Stimulated activated CD4-positive, alpha-beta T cell treated with anti-CD3 and anti-CD28 coated beads, Interleukin-12 subunit alpha, Interleukin-12 subunit beta, amount 100 ng/mL, for 24 hours (primary cell): ENCODE data around the gene OMP.

Experiments used
- DNase-seq, 2 experiments: peaks; one replicate each; pipeline ENCODE4 v3.0.0-alpha.2; 2020; ENCODE audit warnings: low read depth in 2 of 2

Gene OMP

DNA sequence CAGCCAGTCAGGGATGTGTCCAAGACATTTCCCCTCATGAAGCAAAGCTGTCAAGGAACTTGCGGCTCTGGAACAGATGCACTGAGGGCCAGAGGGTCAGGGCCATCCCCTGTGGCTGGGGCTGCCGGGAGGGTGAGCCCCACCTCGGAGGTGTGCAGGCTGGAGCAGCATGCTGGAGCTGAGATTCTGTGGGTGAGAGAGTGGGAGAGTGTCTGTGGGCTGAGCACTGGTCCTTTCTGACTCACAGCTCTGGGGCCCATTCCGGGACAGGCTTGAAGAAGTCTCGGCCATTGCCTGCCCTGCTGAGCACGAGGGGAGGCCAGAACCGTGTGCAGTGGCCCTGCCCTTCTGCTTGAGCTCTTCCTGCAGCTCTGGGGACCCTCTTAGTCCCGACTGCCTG lies 2.1 kb downstream of the OMP start:
- no peak for DNase-seq

DNA sequence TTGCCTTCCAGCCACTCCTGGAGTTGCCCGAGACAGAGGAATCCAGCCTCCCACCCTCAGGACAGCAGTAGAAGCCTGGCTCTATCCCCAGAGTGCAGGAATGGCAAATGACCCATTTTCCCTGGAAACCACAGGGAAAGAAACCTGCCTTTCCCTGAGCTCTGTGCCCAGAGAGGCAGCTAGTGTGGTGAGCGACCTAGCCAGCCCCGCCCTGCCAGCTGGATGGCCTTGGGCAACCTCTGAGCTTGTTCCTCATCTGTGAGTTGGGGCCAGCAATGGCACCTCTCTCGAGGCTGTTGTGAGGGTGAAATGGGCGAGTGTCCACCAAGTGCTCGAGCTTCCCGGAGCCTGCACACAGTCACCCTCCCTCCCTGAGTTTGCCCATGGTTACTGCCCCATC lies 3.7 kb downstream of the OMP start:
- DNase-seq, result no peak

- DNase-seq, result no peak
Observed at GRCh38 chr11:77106759-77107158, 4.1 kb downstream of the OMP start.

- no peak for DNase-seq
Observed at GRCh38 chr11:77107950-77108349, 5.3 kb downstream of the OMP start.

- DNase-seq, result no peak
Observed at GRCh38 chr11:77108436-77108835, 5.8 kb downstream of the OMP start.

- no peak for DNase-seq
Observed at GRCh38 chr11:77109236-77110019, 6.8 kb downstream of the OMP start.

GRCh38 chr11:77110836-77111235 lies 8.2 kb downstream of the OMP start:
- no peak for DNase-seq

- no peak for DNase-seq
Observed at GRCh38 chr11:77111277-77111676, 8.6 kb downstream of the OMP start.

DNA sequence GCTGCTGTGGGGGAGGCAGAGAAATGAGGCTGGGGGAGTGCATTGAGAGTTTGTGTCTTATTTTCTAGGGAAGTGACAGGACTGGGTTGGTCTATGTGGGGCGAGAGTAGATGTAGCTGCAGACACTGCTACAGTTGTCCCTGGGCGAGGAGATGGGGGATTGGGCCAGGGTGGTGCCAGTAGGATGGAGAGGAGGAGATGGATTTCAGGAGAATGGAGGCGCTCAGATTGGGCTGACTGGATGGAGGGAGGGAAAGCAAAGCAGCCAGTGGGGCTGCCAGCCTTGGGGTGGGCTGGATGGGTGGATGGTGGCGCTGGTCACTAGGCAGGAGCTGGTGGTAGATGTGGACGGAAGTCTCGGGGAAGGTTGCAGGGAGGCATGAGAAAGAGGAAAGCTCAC lies 9.3 kb downstream of the OMP start:
- DNase-seq, result no peak

GRCh38 chr11:77112641-77113381 lies 10.2 kb downstream of the OMP start:
- DNase-seq, result no peak

GRCh38 chr11:77113382-77114088 lies 10.9 kb downstream of the OMP start:
- no peak for DNase-seq

GRCh38 chr11:77114089-77114463 lies 11.4 kb downstream of the OMP start:
- DNase-seq, result no peak

- no peak for DNase-seq
Observed at GRCh38 chr11:77115181-77115611, 12.6 kb downstream of the OMP start.

DNA sequence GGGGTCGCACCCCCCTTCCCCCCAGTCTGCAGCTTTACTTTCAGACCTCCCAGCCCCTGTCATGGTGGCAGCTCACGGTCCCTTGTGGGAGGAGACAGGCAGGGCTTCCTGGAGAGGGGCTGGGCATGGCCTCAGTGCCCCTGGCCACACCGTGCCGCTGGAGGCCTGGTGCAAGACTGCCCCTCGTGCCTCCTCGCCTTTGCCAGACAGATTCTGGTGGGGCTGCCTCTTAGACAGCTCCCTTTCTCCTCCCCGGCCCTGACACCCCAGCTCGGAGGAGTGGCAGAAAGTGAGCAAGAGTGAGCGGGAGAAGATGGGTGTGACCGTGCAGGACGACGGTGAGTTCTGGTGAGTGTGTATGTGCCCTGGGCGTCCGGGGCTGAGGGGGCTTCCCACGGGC lies 13.3 kb downstream of the OMP start:
- no peak for DNase-seq

GRCh38 chr11:77117492-77117891 lies 14.9 kb downstream of the OMP start:
- no peak for DNase-seq

DNA sequence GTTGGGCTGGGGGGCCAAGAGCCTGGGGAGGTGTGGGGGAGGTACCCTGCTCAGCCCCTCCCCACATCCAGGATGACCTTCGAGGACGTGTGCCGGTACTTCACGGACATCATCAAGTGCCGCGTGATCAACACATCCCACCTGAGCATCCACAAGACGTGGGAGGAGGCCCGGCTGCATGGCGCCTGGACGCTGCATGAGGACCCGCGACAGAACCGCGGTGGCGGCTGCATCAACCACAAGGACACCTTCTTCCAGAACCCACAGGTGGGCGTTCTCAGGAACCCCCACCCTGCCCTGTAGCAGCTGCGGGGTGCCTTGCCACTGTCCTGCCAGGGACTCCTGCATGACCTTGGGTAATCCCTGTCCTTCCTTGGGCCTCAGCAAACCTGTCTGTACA lies 15.4 kb downstream of the OMP start:
- DNase-seq, result no peak

DNA sequence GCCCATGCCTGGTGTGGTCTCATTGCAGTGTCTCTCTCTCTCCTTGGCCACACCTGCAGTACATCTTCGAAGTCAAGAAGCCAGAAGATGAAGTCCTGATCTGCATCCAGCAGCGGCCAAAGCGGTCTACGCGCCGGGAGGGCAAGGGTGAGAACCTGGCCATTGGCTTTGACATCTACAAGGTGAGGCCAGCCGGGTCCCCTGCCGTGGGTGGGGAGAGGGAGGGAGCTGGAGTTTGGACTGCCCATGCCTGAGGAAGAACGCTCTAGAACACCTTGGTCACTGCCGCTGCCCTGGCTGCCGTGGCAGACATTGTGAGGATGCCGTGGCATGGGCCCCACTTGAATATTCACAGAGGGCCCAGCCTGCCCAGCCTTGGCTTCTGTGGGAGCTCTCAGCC lies 16.3 kb downstream of the OMP start:
- DNase-seq, result no peak

DNA sequence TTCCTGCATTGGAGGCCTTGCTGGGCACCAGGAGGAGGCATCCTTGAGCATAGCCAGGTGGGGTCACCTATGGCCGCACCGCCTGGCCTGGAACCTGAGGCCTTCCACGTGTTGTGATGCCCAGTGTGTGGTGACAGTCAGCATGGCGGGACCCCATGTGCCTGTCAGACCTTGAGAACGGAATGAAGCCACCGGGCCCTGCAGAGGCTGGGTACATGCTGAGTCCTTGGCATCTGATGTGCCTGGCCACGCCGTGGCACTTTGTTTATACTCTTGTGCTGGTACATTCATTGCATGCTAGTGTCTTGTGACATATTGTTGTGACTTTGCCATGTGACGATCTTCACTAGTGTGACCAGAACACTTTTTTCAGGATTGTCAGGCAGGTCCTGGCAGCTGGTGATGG lies 16.9 kb downstream of the OMP start:
- DNase-seq, result no peak

GRCh38 chr11:77120571-77120970 lies 17.9 kb downstream of the OMP start:
- DNase-seq, result no peak

DNA sequence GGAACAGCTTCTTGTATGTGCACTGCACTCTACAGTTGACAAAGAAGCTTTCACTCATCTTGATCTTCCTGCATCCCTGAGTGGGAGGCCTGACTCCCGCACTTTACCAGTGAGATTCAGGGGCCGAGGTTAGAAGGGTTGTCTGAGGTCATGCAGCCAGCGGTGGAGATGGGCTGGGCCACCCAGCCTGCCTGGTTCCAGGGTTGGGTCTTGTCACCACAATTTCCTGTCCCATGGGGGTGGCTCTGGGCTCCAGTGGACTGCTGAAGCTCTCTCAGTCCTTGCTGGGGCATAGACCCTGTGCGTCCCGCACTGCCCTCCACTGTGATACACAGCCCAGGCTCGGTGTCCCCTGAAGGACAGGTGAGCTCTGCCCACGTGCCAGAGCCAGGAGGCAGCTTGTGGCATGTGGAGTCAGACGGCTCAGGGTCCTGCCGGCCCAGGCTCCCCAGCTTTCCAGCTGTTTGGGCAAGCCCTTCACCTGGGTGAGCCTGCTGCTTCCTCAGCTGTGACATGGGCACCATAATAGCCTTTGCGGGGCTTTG lies 18.5 kb downstream of the OMP start:
- no peak for DNase-seq

DNA sequence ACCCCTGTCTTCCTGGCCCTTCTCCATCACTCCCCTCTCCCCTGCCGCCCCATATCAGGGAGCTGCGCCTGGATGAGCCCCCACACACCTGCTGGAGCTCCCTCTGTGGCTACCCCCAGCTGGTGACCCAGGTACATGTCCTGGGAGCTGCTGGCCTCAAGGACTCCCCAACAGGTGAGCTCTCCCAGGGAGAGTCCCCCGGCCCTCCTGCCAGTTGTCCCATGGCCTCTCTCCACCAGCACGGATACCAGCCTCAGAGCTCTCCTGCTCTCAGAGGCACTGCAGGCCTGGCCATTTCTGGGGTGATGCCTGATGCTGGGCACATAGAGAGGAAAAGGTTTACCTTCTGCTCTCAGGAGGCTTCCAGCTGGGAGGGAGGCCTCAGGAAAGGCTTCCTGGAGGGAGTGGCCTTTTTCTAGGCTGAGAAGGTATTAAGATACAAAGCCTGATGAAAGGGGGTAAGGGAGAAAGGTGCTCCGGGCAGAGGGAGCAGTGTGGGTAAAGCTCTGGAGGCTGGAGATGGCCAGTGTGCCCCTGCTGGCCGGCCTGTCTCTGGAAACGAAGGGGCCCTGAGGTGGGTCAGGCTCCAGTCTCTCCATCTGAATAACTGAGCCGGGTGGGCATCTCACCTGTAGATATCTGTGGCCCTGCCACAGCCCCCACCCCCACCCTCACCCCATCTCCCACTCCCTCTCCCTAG lies 19.4 kb downstream of the OMP start:
- DNase-seq, result no peak
